ENCODE data around the gene JARID2. TPM values are rescaled to one million over a fixed set of nuclear protein-coding genes. Genes with fewer than 3 reads are reported as not detected.

Gene JARID2
- polyA plus RNA-seq, 1 experiment: 9.7 TPM

GRCh38 chr6:15405129-15406068 lies 159.5 kb downstream of the JARID2 start:
- Histone ChIP-seq H3K9me3 (ENCODE audit: control insufficient read depth, insufficient read depth, low read length) (no peaks in the 10 kb centered on the region), H3K27ac (ENCODE audit: low read depth, low read length) (no peak overlapping the region), H3K27me3 (ENCODE audit: control insufficient read depth, insufficient read depth, low read length) (no peaks in the 10 kb centered on the region), H3K4me3 (ENCODE audit: low read depth, low read length) (no peak overlapping the region)
- CTCF ChIA-PET: interaction anchor here (0.7 kb wide), 1 partner anchor 314 kb away, joined by 3 read pairs; no protein-coding TSS in a partner anchor
- no peak for TF ChIP-seq CTCF (IDR thresholded peaks at IDR 0.05; ENCODE audit: low read depth, low read length)
- POLR2A ChIA-PET: interaction anchor here (0.6 kb wide), 2 partner anchors 38 to 73 kb away, joined by 3 read pairs; no protein-coding TSS in a partner anchor
- no peak for DNase-seq (ENCODE audit: low read depth, low spot score)

- Histone ChIP-seq H3K27ac (ENCODE audit: low read depth, low read length) (no peak overlapping the region), H3K9me3 (ENCODE audit: control insufficient read depth, insufficient read depth, low read length) (no peaks in the 10 kb centered on the region), H3K4me3 (ENCODE audit: low read depth, low read length) (no peak overlapping the region), H3K27me3 (ENCODE audit: control insufficient read depth, insufficient read depth, low read length) (no peaks in the 10 kb centered on the region)
- DNase-seq (ENCODE audit: low read depth, low spot score): no peak
- TF ChIP-seq CTCF (IDR thresholded peaks at IDR 0.05; ENCODE audit: low read depth, low read length): no peak
- CTCF ChIA-PET: no interaction called here
- POLR2A ChIA-PET: no interaction called here
These were observed 160.6 kb downstream of the JARID2 start for GRCh38 chr6:15406452-15406851.

- Histone ChIP-seq H3K9me3 (ENCODE audit: control insufficient read depth, insufficient read depth, low read length) (no peaks in the 10 kb centered on the region), H3K4me3 (ENCODE audit: low read depth, low read length) (no peak overlapping the region), H3K27ac (ENCODE audit: low read depth, low read length) (no peak overlapping the region), H3K27me3 (ENCODE audit: control insufficient read depth, insufficient read depth, low read length) (no peaks in the 10 kb centered on the region)
- POLR2A ChIA-PET: no interaction called here
- CTCF ChIA-PET: interaction anchor here (0.6 to 1.0 kb wide), 2 partner anchors 12 to 33 kb away, joined by 3 to 4 read pairs; no protein-coding TSS in a partner anchor
- TF ChIP-seq CTCF (IDR thresholded peaks at IDR 0.05; ENCODE audit: low read depth, low read length): no peak
- DNase-seq (ENCODE audit: low read depth, low spot score): no peak
These were observed 162.1 kb downstream of the JARID2 start for GRCh38 chr6:15408008-15408407.

GRCh38 chr6:15408758-15409157 lies 162.9 kb downstream of the JARID2 start:
- no peak overlapping the region for H3K4me3 ChIP-seq (ENCODE audit: low read depth, low read length)
- no peak for TF ChIP-seq CTCF (IDR thresholded peaks at IDR 0.05; ENCODE audit: low read depth, low read length)
- no peaks in the 10 kb centered on the region for H3K9me3 ChIP-seq (ENCODE audit: control insufficient read depth, insufficient read depth, low read length)
- no peak overlapping the region for H3K27ac ChIP-seq (ENCODE audit: low read depth, low read length)
- no peaks in the 10 kb centered on the region for H3K27me3 ChIP-seq (ENCODE audit: control insufficient read depth, insufficient read depth, low read length)
- no peak for DNase-seq (ENCODE audit: low read depth, low spot score)
- ChIA-PET POLR2A (no interaction called here), CTCF (no interaction called here)
